ENCODE data around the gene ARPC5L.
A peak's percentile ranks its signal among the peaks of the same experiment; 100 is the strongest.
"Not testable (repeated sequence)": the region's sequence is repeated elsewhere in the genome, so short reads cannot be mapped to it uniquely, and the experiment has no call there.

ARPC5L gene

DNA sequence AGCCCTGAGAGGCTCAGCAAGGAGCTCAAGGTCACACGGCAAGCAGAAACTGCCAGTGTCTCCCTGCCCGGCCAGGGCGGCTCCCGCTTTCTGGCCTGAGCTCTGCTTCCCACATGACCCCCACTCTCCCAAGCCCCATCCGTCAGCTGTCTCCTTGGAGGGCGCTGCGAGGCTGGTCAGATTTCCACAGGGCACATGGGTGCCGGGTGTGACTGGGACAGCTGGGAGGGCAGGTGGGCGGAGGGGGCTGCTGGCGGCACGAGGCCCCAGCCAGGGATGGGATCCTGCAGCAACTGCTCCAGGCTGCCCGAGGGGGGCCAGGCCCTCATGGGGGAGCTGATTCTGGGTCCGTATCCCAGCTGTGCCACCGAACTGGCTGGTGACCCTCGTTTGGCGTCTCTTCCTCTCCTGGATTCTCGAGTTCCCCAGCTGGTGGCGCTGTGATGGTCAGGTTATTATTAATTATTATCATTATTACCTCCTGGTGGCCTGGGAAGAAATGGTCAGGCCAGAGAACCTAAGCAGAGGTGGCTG, 21.6 kb upstream of the ARPC5L start:
- H3K9me3 ChIP-seq (ENCODE audit: control insufficient read depth, insufficient read depth, low read length): no peaks in the 10 kb centered on the region
- H3K36me3 ChIP-seq (ENCODE audit: control insufficient read depth, insufficient read depth, low read length): peaks cover 3% of the 10 kb centered on the region; the same call in 1 of the 2 replicates
- no CpG with 5 or more reads among the region's 18 CpGs for WGBS (ENCODE audit: insufficient coverage, insufficient read length)
- DNase-seq (ENCODE audit: low read depth, low spot score): no peak
- H3K4me3 ChIP-seq (ENCODE audit: low read length): no peak overlapping the region
- 0 out of 2 replicates have a peak, but pooled peaks cover 1% of the 10 kb centered on the region for H3K4me1 ChIP-seq (ENCODE audit: control insufficient read depth, insufficient read depth, low read length)
- no peak overlapping the region for H3K27ac ChIP-seq (ENCODE audit: low read length)
- H3K27me3 ChIP-seq (ENCODE audit: control insufficient read depth, insufficient read depth, low read length): no peaks in the 10 kb centered on the region

DNA sequence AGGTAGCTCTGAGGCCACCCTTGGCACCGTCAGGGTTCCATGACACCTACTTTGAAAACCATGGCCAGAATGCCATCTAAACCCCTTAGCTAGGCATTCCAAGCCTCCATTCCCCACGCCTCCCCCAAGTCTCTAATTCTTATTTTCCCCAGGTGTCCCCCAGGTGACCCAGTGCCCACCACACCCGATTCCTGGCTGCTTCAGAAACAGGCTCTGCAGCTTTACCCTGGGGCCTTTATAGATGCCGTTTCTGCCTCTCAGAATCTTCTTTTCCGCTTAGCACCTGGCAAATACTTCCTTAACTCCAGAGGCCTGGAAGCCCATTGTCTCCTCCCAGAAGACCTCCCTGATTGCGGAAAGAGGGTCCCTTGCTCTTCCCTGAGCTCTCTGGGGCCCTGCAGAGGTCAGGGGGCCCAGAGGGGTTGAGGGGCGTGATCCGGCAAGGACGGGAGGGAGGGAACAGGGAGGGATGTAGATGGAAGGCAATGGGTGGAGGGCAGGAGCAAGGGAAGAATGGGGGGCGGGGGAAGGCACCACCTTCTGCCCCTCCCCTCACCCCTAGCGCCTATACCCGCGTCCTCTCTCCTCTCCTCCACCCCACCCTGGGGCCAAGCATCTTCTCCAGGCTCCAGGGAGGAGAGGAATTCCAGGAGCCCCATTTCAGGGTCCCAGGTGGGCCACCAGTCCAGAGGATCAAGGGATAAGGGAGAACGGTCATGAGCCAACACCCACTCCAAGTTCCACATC, 20.7 kb upstream of the ARPC5L start:
- Histone ChIP-seq H3K4me3 (ENCODE audit: low read length) (no peak overlapping the region), H3K9me3 (ENCODE audit: control insufficient read depth, insufficient read depth, low read length) (no peaks in the 10 kb centered on the region), H3K27me3 (ENCODE audit: control insufficient read depth, insufficient read depth, low read length) (no peaks in the 10 kb centered on the region), H3K36me3 (ENCODE audit: control insufficient read depth, insufficient read depth, low read length) (peaks cover 3% of the 10 kb centered on the region; the same call in 1 of the 2 replicates), H3K4me1 (ENCODE audit: control insufficient read depth, insufficient read depth, low read length) (0 out of 2 replicates have a peak, but pooled peaks cover 1% of the 10 kb centered on the region), H3K27ac (ENCODE audit: low read length) (no peak overlapping the region)
- WGBS (ENCODE audit: insufficient coverage, insufficient read length): no CpG with 5 or more reads among the region's 14 CpGs
- no peak for DNase-seq (ENCODE audit: low read depth, low spot score)

DNA sequence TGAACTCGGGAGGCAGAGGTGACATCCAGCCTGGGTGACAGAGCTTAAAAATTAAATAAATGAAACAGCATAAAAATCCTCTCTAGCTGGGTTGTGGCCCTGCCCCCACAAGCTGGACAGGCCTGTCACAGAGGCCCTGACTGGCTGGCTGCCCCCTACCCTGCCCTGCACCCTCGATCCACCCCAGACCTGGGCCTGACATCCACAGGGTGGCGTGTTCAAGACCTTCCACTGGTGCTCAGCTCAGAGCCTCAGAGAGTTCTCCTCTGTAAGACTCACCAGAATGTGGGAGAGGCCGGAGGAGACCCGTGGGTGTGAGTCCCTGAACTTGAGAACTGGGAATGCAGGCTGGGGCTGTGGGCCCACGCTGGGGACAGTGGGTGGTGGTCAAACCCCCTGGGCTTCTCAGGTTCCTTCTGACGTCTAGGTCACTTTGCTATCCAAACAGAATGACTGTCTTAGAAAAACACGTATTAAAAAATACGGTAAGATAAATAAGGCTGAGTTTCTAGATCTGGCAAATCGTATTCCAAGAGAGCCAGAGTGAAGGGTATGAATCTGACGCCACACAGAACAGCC, 18.4 kb upstream of the ARPC5L start:
- H3K4me3 ChIP-seq (ENCODE audit: low read length): no peak overlapping the region
- H3K27ac ChIP-seq (ENCODE audit: low read length): no peak overlapping the region
- DNase-seq (ENCODE audit: low read depth, low spot score): no peak
- no peaks in the 10 kb centered on the region for H3K27me3 ChIP-seq (ENCODE audit: control insufficient read depth, insufficient read depth, low read length)
- no CpG with 5 or more reads among the region's 11 CpGs for WGBS (ENCODE audit: insufficient coverage, insufficient read length)
- H3K4me1 ChIP-seq (ENCODE audit: control insufficient read depth, insufficient read depth, low read length): 0 out of 2 replicates have a peak, but pooled peaks cover 1% of the 10 kb centered on the region
- H3K9me3 ChIP-seq (ENCODE audit: control insufficient read depth, insufficient read depth, low read length): no peaks in the 10 kb centered on the region
- peaks cover 3% of the 10 kb centered on the region; the same call in 1 of the 2 replicates for H3K36me3 ChIP-seq (ENCODE audit: control insufficient read depth, insufficient read depth, low read length)

DNA sequence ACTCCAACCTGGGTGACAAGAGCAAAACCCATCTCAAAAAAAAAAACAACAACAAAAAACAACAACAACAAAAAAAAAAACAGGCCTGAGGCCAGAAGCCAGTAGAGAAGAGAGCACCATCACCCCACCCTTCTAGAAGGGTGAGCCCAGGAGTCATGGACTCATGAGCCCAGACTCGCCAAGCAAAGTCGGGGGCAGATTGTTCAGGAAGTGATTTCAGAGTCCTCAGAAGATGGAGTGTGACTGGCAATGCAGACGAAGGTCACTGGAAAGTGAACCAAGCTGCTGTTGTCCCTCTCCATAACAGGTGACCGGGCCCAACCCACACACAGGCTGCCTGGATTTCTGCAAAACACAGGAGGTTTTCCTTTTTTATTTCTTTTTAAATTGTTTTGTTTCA, 17.6 kb upstream of the ARPC5L start:
- WGBS (ENCODE audit: insufficient coverage, insufficient read length): no CpG with 5 or more reads among the region's 4 CpGs
- H3K4me1 ChIP-seq (ENCODE audit: control insufficient read depth, insufficient read depth, low read length): 0 out of 2 replicates have a peak, but pooled peaks cover 1% of the 10 kb centered on the region
- H3K36me3 ChIP-seq (ENCODE audit: control insufficient read depth, insufficient read depth, low read length): peaks cover 3% of the 10 kb centered on the region; the same call in 1 of the 2 replicates
- no peak overlapping the region for H3K4me3 ChIP-seq (ENCODE audit: low read length)
- H3K9me3 ChIP-seq (ENCODE audit: control insufficient read depth, insufficient read depth, low read length): no peaks in the 10 kb centered on the region
- no peak overlapping the region for H3K27ac ChIP-seq (ENCODE audit: low read length)
- no peak for DNase-seq (ENCODE audit: low read depth, low spot score)
- no peaks in the 10 kb centered on the region for H3K27me3 ChIP-seq (ENCODE audit: control insufficient read depth, insufficient read depth, low read length)

DNA sequence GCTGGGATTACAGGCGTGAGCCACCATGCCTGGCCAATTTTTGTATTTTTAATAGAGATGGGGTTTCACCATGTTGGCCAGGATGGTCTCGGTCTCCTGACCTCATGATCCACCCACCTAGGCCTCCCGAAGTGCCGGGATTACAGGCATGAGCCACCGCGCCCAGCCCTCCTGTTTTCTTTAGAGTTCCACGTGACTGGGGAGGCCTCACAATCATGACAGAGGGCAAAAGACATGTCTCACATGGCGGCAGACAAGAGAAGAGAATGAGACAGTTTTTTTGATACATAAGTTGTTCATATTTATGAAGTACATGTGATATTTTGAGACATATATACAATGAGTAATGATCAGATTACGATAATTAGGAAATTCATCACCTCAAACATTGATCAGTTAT, 15.5 kb upstream of the ARPC5L start:
- not testable (repeated sequence) for H3K36me3 ChIP-seq (ENCODE audit: control insufficient read depth, insufficient read depth, low read length)

DNA sequence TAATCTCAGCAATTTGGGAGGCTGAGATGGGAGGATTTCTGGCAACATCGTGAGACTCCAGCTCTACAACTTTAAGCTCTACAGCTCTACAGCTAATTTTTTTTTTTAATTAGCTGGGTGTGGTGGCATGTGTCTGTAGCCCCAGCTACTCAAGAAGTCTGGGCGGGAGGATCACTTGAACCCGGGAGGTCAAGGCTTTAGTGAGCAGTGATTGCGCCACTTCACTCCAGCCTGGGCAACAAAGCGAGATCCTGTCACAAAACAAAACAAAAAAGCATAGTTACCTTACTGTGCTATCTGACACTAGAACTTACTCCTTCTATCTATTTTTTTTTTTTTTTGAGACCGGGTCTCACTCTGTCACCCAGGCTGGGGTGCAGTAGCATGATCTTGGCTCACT, 15.0 kb upstream of the ARPC5L start:
- WGBS (ENCODE audit: insufficient coverage, insufficient read length): no CpG with 5 or more reads among the region's 6 CpGs
- no peak for DNase-seq (ENCODE audit: low read depth, low spot score)
- no peaks in the 10 kb centered on the region for H3K36me3 ChIP-seq (ENCODE audit: control insufficient read depth, insufficient read depth, low read length)
- no peaks in the 10 kb centered on the region for H3K4me1 ChIP-seq (ENCODE audit: control insufficient read depth, insufficient read depth, low read length)
- H3K4me3 ChIP-seq (ENCODE audit: low read length): no peak overlapping the region
- no peak overlapping the region for H3K27ac ChIP-seq (ENCODE audit: low read length)
- H3K9me3 ChIP-seq (ENCODE audit: control insufficient read depth, insufficient read depth, low read length): no peaks in the 10 kb centered on the region
- H3K27me3 ChIP-seq (ENCODE audit: control insufficient read depth, insufficient read depth, low read length): no peaks in the 10 kb centered on the region

More for the DNA sequence above, 15.5 kb upstream of the ARPC5L start:
- H3K9me3 ChIP-seq (ENCODE audit: control insufficient read depth, insufficient read depth, low read length); H3K4me3 ChIP-seq (ENCODE audit: low read length); H3K27me3 ChIP-seq (ENCODE audit: control insufficient read depth, insufficient read depth, low read length); H3K4me1 ChIP-seq (ENCODE audit: control insufficient read depth, insufficient read depth, low read length); H3K27ac ChIP-seq (ENCODE audit: low read length); DNase-seq (ENCODE audit: low read depth, low spot score): not testable (repeated sequence)
- WGBS (ENCODE audit: insufficient coverage, insufficient read length): no CpG with 5 or more reads among the region's 9 CpGs

DNA sequence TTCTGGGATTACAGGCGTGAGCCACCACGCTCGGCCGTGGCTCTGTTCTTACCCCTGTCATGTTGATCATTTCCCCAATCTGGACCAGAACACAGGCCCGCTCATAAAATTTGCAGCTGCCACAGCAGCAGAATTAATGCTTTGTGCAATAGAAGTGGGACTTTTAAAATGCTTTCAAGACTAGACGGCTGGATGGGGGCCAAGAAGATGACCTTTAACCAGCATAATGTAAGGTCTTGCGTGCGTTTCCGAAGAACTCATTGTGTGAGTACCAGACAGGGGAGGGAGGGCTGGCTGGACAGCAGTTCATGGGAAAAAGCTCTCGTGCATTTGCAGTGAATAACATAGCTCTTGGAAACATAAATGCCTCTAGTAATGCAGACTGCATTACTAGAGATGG, 12.1 kb upstream of the ARPC5L start:
- no peak overlapping the region for H3K4me3 ChIP-seq (ENCODE audit: low read length)
- H3K27ac ChIP-seq (ENCODE audit: low read length): no peak overlapping the region
- no peak for DNase-seq (ENCODE audit: low read depth, low spot score)
- no peaks in the 10 kb centered on the region; the same call in 1 of the 2 replicates for H3K36me3 ChIP-seq (ENCODE audit: control insufficient read depth, insufficient read depth, low read length)
- WGBS (ENCODE audit: insufficient coverage, insufficient read length): no CpG with 5 or more reads among the region's 10 CpGs
- no peaks in the 10 kb centered on the region for H3K9me3 ChIP-seq (ENCODE audit: control insufficient read depth, insufficient read depth, low read length)
- no peaks in the 10 kb centered on the region for H3K27me3 ChIP-seq (ENCODE audit: control insufficient read depth, insufficient read depth, low read length)
- peaks cover 2% of the 10 kb centered on the region; the same call in 1 of the 2 replicates for H3K4me1 ChIP-seq (ENCODE audit: control insufficient read depth, insufficient read depth, low read length)

DNA sequence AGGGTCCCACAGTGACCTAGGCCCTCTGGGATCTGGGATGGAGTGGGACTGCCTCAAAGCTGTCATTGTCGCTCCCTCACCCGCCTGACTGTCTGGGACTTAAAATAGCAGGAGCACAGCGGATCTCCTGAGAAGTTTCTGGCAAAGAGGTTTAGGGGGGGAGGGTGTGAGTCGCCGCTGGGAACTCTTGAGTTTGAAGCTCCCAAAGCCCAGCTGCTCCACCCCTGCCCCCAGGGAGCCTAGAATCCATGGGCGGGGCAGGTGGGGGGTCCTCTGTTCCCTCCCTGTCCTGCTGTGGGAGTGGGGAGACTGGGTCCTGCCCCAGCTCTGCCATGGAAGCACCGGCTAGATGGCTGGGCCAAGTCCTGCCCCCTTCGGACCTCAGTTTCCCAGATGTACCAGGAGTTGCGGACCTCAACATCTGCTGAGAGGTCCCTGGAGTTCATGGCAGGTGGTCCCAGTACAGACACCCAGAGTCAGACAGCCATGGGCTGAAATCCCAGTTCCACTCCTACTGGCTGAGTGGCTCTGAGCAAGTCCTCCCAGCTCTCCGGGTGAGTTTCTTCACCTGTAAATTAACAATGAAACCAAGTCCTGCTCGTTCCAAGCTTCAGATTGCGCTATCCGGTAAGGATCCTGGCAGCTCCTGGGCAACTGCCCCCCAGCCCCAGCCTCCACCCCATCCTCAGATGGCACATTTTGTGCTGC, 9.7 kb upstream of the ARPC5L start:
- no peak for DNase-seq (ENCODE audit: low read depth, low spot score)
- no CpG with 5 or more reads among the region's 13 CpGs for WGBS (ENCODE audit: insufficient coverage, insufficient read length)
- no peaks in the 10 kb centered on the region for H3K9me3 ChIP-seq (ENCODE audit: control insufficient read depth, insufficient read depth, low read length)
- H3K36me3 ChIP-seq (ENCODE audit: control insufficient read depth, insufficient read depth, low read length): peaks cover 7% of the 10 kb centered on the region
- no peak overlapping the region for H3K27ac ChIP-seq (ENCODE audit: low read length)
- peaks cover 2% of the 10 kb centered on the region; the same call in 1 of the 2 replicates for H3K4me1 ChIP-seq (ENCODE audit: control insufficient read depth, insufficient read depth, low read length)
- H3K4me3 ChIP-seq (ENCODE audit: low read length): no peak overlapping the region; the same call in 1 of the 2 replicates
- no peaks in the 10 kb centered on the region for H3K27me3 ChIP-seq (ENCODE audit: control insufficient read depth, insufficient read depth, low read length)

DNA sequence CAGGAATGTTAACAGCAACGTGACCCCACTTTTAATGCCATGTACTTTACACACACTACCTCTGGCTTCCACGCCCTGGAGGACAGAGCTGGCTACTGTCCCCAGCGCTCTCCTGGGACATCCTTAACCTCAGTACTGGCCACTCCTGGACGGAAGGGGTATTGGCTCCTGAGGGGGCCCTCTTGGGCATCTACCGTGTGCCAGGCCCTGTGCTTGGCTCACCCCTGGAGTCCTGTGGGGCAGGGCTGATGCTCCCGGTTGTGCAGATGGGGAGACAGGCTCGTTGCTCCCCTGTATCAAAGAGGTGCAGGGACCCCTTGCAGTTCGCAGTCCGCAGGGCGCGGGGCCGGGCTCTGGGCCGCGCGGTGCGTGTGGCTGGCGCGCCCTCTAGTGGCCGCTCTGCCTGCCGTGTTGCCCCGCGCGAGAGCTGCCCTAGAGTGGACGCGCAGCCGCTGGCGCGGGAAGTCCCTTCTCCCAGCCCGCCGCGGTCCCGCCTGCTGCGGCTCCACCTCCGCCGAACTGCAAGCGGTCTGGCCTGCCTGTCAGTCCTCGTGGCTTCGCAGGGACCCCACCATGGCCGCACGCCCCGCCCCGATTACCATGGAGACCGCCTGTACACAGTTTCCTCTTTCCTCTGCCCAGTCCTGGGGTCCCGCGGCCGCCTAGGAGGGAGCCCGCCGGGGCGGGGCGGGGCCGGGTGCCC, 8.9 kb upstream of the ARPC5L start, which contains the start of gene WDR38:
Gene WDR38, plus strand, starts transcription at position 632 of the 703 bp plus-strand sequence. CDS start 72 bp downstream, outside the sequence.
- Histone ChIP-seq H3K9me3 (ENCODE audit: control insufficient read depth, insufficient read depth, low read length) (no peaks in the 10 kb centered on the region), H3K36me3 (ENCODE audit: control insufficient read depth, insufficient read depth, low read length) (peaks cover 14% of the 10 kb centered on the region), H3K4me1 (ENCODE audit: control insufficient read depth, insufficient read depth, low read length) (peaks cover 2% of the 10 kb centered on the region; the same call in 1 of the 2 replicates), H3K4me3 (ENCODE audit: low read length) (peak within 1 kb of the TSS; percentile 71; the same call in 1 of the 2 replicates), H3K27me3 (ENCODE audit: control insufficient read depth, insufficient read depth, low read length) (no peaks in the 10 kb centered on the region), H3K27ac (ENCODE audit: low read length) (no peak within 1 kb of the TSS)
- peak; percentile 48 for DNase-seq (ENCODE audit: low read depth, low spot score)
- WGBS (ENCODE audit: insufficient coverage, insufficient read length): no CpG with 5 or more reads among the region's 51 CpGs

Measured in iPS DF 6.9 (cell line).